ENCODE results near the gene ANKHD1.
"Not testable (repeated sequence)": the region's sequence is repeated elsewhere in the genome, so short reads cannot be mapped to it uniquely, and the experiment has no call there.

Gene ANKHD1

GRCh38 chr5:140427726-140428125 lies 26.1 kb downstream of the ANKHD1 start:
- DNase-seq (ENCODE audit: low read depth): not testable (repeated sequence)

DNA sequence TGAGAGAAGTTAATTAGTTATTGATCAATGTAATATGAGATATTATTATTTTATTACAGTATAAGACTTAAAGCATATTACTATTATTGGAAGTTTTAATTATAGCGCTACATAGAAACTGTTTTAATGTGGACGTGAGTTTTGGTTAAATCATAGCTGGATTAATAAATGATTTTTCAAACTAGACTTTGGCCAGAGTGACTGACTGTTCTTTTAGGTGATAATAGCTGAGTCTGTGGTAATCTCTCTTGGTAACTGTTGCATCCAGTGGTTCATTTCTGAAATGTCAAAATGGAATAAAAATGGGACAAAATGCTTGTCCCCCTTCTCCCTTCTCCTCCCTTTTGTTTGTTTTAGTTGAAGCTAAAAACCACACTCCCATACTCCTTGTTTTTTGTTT lies 28.1 kb downstream of the ANKHD1 start:
- no peak for DNase-seq (ENCODE audit: low read depth)

DNA sequence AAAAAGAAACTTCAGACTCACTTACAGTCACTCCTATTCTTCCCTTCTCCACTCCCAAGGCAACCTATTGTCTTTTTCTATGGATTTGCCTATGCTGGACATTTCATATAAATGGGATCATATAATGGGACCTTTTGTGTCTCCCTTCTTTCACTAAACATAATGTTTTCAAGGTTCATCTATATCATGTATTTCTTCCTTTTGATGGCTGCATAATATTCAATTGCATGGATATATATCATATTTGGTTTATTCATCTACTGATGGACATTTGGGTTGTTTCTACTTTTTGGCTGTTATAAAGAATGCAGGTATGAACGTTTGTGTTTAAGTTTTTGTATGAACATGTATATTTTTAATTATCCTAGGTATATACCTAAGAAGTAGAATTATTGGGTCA lies 30.6 kb downstream of the ANKHD1 start:
- no peak for DNase-seq (ENCODE audit: low read depth)

DNA sequence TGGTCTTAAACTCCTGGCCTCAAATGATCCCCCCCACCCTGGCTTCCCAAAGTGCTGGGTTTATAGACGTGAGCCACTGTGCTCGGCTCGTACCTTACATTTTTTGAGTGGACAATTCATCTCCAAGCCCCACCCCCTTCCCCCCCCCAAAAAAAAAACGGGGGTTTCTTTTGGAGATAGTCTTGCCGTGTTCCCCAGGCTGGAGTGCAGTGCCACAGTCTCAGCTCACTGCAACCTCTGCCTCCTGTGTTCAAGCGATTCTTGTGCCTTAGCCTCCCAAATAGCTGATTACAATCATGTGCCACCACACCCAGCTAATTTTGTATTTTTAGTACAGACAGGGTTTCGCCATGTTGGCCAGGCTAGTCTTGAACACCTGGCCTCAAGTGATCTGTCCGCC lies 31.3 kb downstream of the ANKHD1 start:
- DNase-seq (ENCODE audit: low read depth): no peak

GRCh38 chr5:140457368-140457767 lies 55.7 kb downstream of the ANKHD1 start:
- not testable (repeated sequence) for DNase-seq (ENCODE audit: low read depth)

GRCh38 chr5:140466981-140467742 lies 65.5 kb downstream of the ANKHD1 start:
- DNase-seq (ENCODE audit: low read depth): no peak

DNA sequence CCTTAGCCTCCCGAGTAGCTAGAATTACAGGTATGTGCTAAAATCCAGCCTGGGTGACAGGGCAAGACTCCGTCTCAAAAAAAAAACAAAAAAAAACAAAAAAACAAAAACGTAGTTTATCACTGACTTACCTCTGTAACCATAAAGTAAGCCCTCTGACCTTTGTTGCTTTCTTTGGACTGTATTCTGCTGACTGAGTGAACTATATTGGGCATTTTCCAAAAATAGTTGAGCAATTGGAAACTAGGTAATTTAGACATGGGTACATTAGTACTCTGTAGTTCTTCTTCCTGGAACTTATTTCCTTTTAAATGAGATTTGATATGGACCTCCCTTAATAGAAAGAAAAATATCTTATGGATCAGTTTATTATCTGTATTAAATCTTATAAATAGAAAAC lies 66.6 kb downstream of the ANKHD1 start:
- DNase-seq (ENCODE audit: low read depth): no peak

DNA sequence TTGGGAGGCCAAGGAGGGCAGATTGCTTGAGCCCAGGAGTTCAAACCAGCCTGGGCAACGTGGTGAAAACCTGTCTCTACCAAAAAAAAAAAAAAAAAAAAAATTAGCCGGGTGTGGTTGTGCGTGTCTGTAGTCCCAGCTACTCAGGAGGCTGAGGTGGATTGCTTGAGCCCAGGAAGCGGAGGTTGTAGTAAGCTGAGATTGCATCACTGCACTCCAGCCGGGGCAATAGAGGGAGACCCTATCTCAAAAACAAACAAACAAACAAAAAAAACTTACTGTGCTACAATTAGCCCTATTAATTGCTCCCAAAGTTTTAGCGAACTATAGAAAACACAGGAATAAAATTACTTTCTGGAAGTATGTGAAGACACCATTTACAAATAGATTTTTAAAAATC lies 67.6 kb downstream of the ANKHD1 start:
- DNase-seq (ENCODE audit: low read depth): no peak

GRCh38 chr5:140480310-140481014 lies 78.8 kb downstream of the ANKHD1 start:
- no peak for DNase-seq (ENCODE audit: low read depth)

GRCh38 chr5:140481758-140482157 lies 80.1 kb downstream of the ANKHD1 start:
- DNase-seq (ENCODE audit: low read depth): no peak

DNA sequence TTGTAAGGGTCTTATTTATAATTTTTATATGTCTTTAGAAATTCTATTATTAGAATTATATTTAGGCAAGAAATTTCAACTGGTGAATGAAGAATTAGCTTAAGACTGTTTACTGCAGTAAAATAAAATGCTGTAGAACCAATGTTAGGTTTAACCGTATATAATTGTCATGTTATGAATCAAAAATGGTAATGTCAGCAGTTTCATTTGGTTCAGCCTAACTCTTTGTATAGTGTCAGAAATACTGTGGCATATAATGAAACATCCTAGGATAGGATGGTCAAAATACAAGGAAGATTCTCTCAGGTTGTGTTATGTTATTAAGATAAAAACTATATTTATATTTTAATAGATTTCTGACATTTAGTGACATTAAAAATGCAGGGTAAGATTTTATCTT lies 81.4 kb downstream of the ANKHD1 start:
- no peak for DNase-seq (ENCODE audit: low read depth)

GRCh38 chr5:140488141-140488540 lies 86.5 kb downstream of the ANKHD1 start:
- not testable (repeated sequence) for DNase-seq (ENCODE audit: low read depth)

- no peak for DNase-seq (ENCODE audit: low read depth)
Measured at GRCh38 chr5:140488914-140489313, 87.3 kb downstream of the ANKHD1 start.

DNA sequence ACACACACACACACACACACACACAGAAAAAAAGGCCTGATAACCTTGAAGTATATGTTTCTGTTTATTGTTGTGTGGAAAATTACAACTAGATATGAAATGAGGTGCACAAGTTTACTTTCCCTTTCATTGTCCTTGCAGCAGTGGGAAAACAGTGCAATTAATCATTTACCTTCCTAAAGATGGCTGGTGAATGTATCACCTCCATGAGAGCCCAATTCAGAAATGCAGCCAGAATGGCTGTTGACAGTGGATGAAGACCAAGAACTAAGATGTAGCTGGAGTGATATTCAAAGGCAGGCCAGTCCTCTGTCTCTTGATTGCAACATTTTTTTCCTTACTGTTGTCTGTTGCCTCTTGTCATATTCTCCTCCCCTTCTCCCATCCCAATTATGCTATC lies 96.3 kb downstream of the ANKHD1 start:
- no peak for DNase-seq (ENCODE audit: low read depth)

DNA sequence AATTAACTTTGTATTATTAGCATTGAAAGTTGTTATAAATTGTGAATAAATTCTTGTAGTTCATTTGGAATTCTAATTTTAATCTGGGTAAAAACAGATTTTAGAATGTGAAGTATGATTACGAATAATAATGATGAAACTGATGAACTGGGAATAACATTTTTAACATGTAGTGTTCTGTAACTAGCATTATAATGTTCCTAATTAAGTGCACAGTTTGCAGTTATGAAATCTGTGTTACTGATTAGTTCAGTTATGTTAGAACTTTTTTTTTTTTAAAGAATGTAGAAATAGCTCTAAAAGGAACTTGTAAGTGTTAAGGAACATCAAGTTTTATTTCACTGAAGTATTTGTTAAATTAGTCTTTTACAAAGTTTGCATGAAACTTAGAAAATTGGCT lies 97.0 kb downstream of the ANKHD1 start:
- DNase-seq (ENCODE audit: low read depth): no peak

DNA sequence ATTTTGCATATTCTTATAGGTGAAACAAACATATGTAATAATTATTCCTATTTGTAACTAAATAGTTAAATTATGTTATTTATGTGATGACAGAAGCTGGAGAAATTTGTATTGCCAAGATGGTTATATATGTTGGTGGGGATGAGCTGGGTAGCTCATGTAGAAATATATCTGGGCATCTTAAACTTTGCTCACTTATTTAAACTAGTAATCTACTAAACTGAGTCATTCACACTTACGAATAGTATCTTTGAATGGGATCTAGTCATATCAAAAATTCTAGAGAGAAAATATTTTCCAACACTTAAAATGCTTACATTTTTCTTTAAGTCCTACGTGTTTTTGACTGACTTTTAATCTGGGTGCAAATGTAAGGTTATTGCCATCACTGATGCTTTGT lies 101.2 kb downstream of the ANKHD1 start:
- no peak for DNase-seq (ENCODE audit: low read depth)

DNA sequence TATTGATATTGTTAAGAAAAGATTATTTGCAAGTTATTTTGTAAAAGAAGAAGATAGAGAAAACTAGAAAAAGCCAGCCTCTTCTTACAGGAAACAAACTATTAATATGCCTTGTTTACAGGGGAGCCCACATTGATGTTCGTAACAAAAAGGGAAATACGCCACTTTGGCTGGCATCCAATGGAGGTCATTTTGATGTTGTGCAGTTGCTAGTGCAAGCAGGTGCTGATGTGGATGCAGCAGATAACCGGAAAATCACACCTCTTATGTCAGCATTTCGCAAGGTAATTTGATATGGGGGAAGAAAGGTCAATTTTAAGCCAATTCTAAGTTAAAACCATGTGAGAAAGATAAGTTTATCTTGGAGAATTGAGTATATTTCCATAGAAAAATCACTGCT lies 108.3 kb downstream of the ANKHD1 start:
- DNase-seq (ENCODE audit: low read depth): no peak

GRCh38 chr5:140513124-140513523 lies 111.5 kb downstream of the ANKHD1 start:
- no peak for DNase-seq (ENCODE audit: low read depth)

DNA sequence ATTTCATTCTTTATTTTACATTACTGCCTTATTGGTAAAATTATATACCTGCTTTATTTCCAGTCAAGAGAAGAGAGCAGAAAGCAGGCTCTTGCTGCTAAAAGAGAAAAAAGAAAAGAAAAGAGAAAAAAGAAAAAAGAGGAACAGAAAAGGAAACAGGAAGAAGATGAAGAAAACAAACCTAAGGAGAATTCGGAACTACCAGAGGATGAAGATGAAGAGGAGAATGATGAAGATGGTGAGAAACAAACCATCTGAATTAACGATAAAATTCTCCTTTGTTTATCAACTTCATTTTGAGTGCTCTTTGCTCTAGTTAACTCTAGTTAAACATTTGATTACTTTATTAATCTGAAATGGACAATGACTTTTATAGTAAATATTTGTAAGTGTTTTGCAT lies 122.4 kb downstream of the ANKHD1 start:
- DNase-seq (ENCODE audit: low read depth): no peak

DNA sequence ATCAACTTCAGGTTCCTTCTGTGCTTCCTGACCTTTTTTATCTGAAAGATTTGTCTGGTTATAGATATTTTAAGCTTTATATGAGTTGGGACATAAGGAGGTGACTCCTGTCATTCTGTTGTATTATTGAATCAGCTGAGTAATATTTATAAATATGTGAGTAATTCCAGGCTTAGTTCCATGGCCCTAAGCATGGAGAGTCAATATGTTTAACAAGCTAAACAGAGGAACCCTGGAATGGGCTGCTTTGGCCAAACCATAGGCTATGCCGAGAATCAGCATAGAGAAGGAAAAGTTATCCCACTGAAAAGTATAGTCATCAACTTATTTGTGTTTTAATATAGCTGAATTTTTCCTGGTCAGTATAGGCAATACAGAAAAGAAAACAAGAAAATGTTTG lies 138.6 kb downstream of the ANKHD1 start:
- DNase-seq (ENCODE audit: low read depth): no peak

GRCh38 chr5:140542972-140543371 lies 141.3 kb downstream of the ANKHD1 start:
- no peak for DNase-seq (ENCODE audit: low read depth)

GRCh38 chr5:140544986-140545385 lies 143.4 kb downstream of the ANKHD1 start:
- DNase-seq (ENCODE audit: low read depth): no peak

GRCh38 chr5:140545606-140546005 lies 144.0 kb downstream of the ANKHD1 start:
- no peak for DNase-seq (ENCODE audit: low read depth)
